Breast epithelium (tissue), 3 donors: Measurements from ENCODE around the gene OMD.

Experiments used
- CTCF ChIP-seq, 3 donors: fragments of 450-650 bp; IDR thresholded peaks; one replicate each; pipeline ENCODE4 v1.5.1; 2016 to 2017; ENCODE audit warnings: antibody characterized with exemption in 3 of 3, mild to moderate bottlenecking in 3 of 3, moderate library complexity in 3 of 3
- POLR2A ChIP-seq: fragments of 450-650 bp; IDR thresholded peaks from one replicate; pipeline ENCODE4 v1.6.1; 2016; ENCODE audit warnings: antibody characterized with exemption, mild to moderate bottlenecking, moderate library complexity
- POLR2AphosphoS5 ChIP-seq, 3 donors: sonication (generic); formaldehyde crosslinking; IDR thresholded peaks; one replicate each; pipeline ENCODE4 v1.6.1; 2017; ENCODE audit warnings: antibody characterized with exemption in 3 of 3

- TF ChIP-seq POLR2A, result no peak
- TF ChIP-seq CTCF (IDR thresholded peaks at IDR 0.05), result no peak
- TF ChIP-seq POLR2AphosphoS5 (IDR thresholded peaks at IDR 0.05), result peak in 1 of 3 donors; percentile 29
These were observed 17.8 kb downstream of the OMD start for GRCh38 chr9:92406477-92406876.
